ENCODE measurements around the gene EPS15.
"Not testable (repeated sequence)": the region's sequence is repeated elsewhere in the genome, so short reads cannot be mapped to it uniquely, and the experiment has no call there.

Gene EPS15

GRCh38 chr1:51325391-51325790 lies 193.7 kb downstream of the EPS15 start:
- Mint-ChIP-seq H3K27me3 (peaks cover 31% of the 10 kb centered on the region), H3K36me3 (ENCODE audit: insufficient read depth) (no peaks in the 10 kb centered on the region), H3K9me3 (no peaks in the 10 kb centered on the region), H3K27ac (ENCODE audit: low read depth) (no peak overlapping the region), H3K4me3 (no peak overlapping the region), H3K4me1 (no peaks in the 10 kb centered on the region)
- DNase-seq (ENCODE audit: low spot score in 2 of 2) (no peak), ATAC-seq (replicated peaks; ENCODE audit: extremely low read depth, poor library complexity, severe bottlenecking) (no peak)

GRCh38 chr1:51325011-51325385 lies 194.1 kb downstream of the EPS15 start:
- not testable (repeated sequence) for H3K4me3 Mint-ChIP-seq; ATAC-seq (replicated peaks; ENCODE audit: extremely low read depth, poor library complexity, severe bottlenecking); H3K27ac Mint-ChIP-seq (ENCODE audit: low read depth); H3K36me3 Mint-ChIP-seq (ENCODE audit: insufficient read depth); H3K9me3 Mint-ChIP-seq; H3K4me1 Mint-ChIP-seq; DNase-seq (ENCODE audit: low spot score in 2 of 2)
- H3K27me3 Mint-ChIP-seq, result peaks cover 30% of the 10 kb centered on the region

- no peak overlapping the region for H3K4me3 Mint-ChIP-seq
- no peak for DNase-seq (ENCODE audit: low spot score in 2 of 2)
- peaks cover 26% of the 10 kb centered on the region for H3K27me3 Mint-ChIP-seq
- no peaks in the 10 kb centered on the region for H3K9me3 Mint-ChIP-seq
- ATAC-seq (replicated peaks; ENCODE audit: extremely low read depth, poor library complexity, severe bottlenecking), result no peak
- H3K4me1 Mint-ChIP-seq, result no peaks in the 10 kb centered on the region
- no peaks in the 10 kb centered on the region for H3K36me3 Mint-ChIP-seq (ENCODE audit: insufficient read depth)
- H3K27ac Mint-ChIP-seq (ENCODE audit: low read depth), result no peak overlapping the region
Measured at GRCh38 chr1:51324251-51325010, 194.6 kb downstream of the EPS15 start.

- Mint-ChIP-seq H3K27me3 (peaks cover 20% of the 10 kb centered on the region), H3K36me3 (ENCODE audit: insufficient read depth) (no peaks in the 10 kb centered on the region), H3K27ac (ENCODE audit: low read depth) (no peak overlapping the region), H3K4me3 (no peak overlapping the region), H3K9me3 (no peaks in the 10 kb centered on the region), H3K4me1 (no peaks in the 10 kb centered on the region)
- DNase-seq (ENCODE audit: low spot score in 2 of 2) (no peak), ATAC-seq (replicated peaks; ENCODE audit: extremely low read depth, poor library complexity, severe bottlenecking) (no peak)
Measured at GRCh38 chr1:51323778-51324177, 195.3 kb downstream of the EPS15 start.

GRCh38 chr1:51322417-51323101 lies 196.5 kb downstream of the EPS15 start:
- no peak overlapping the region for H3K27ac Mint-ChIP-seq (ENCODE audit: low read depth)
- ATAC-seq (replicated peaks; ENCODE audit: extremely low read depth, poor library complexity, severe bottlenecking) (no peak), DNase-seq (ENCODE audit: low spot score in 2 of 2) (no peak)
- no peaks in the 10 kb centered on the region for H3K9me3 Mint-ChIP-seq
- no peaks in the 10 kb centered on the region for H3K4me1 Mint-ChIP-seq
- no peaks in the 10 kb centered on the region for H3K36me3 Mint-ChIP-seq (ENCODE audit: insufficient read depth)
- H3K27me3 Mint-ChIP-seq, result peaks cover 11% of the 10 kb centered on the region
- H3K4me3 Mint-ChIP-seq, result no peak overlapping the region

- Mint-ChIP-seq H3K9me3 (no peaks in the 10 kb centered on the region), H3K36me3 (ENCODE audit: insufficient read depth) (no peaks in the 10 kb centered on the region), H3K27ac (ENCODE audit: low read depth) (no peak overlapping the region), H3K27me3 (peaks cover 11% of the 10 kb centered on the region), H3K4me1 (no peaks in the 10 kb centered on the region), H3K4me3 (no peak overlapping the region)
- ATAC-seq (replicated peaks; ENCODE audit: extremely low read depth, poor library complexity, severe bottlenecking), result no peak
- DNase-seq (ENCODE audit: low spot score in 2 of 2), result no peak
Measured at GRCh38 chr1:51321924-51322280, 197.2 kb downstream of the EPS15 start.

GRCh38 chr1:51320967-51321923 lies 197.8 kb downstream of the EPS15 start:
- DNase-seq (ENCODE audit: low spot score in 2 of 2) (no peak), ATAC-seq (replicated peaks; ENCODE audit: extremely low read depth, poor library complexity, severe bottlenecking) (no peak)
- Mint-ChIP-seq H3K9me3 (no peaks in the 10 kb centered on the region), H3K36me3 (ENCODE audit: insufficient read depth) (no peaks in the 10 kb centered on the region), H3K4me3 (no peak overlapping the region), H3K4me1 (no peaks in the 10 kb centered on the region), H3K27ac (ENCODE audit: low read depth) (no peak overlapping the region), H3K27me3 (peaks cover 8% of the 10 kb centered on the region)

GRCh38 chr1:51317798-51318197 lies 201.3 kb downstream of the EPS15 start:
- Mint-ChIP-seq H3K4me3 (no peak overlapping the region), H3K9me3 (no peaks in the 10 kb centered on the region), H3K27me3 (no peaks in the 10 kb centered on the region), H3K4me1 (no peaks in the 10 kb centered on the region), H3K27ac (ENCODE audit: low read depth) (no peak overlapping the region), H3K36me3 (ENCODE audit: insufficient read depth) (no peaks in the 10 kb centered on the region)
- DNase-seq (ENCODE audit: low spot score in 2 of 2), result no peak
- no peak for ATAC-seq (replicated peaks; ENCODE audit: extremely low read depth, poor library complexity, severe bottlenecking)

GRCh38 chr1:51316846-51317120 lies 202.3 kb downstream of the EPS15 start:
- no peaks in the 10 kb centered on the region for H3K27me3 Mint-ChIP-seq
- no peak overlapping the region for H3K4me3 Mint-ChIP-seq
- no peak overlapping the region for H3K27ac Mint-ChIP-seq (ENCODE audit: low read depth)
- no peaks in the 10 kb centered on the region for H3K36me3 Mint-ChIP-seq (ENCODE audit: insufficient read depth)
- DNase-seq (ENCODE audit: low spot score in 2 of 2) (no peak), ATAC-seq (replicated peaks; ENCODE audit: extremely low read depth, poor library complexity, severe bottlenecking) (no peak)
- no peaks in the 10 kb centered on the region for H3K9me3 Mint-ChIP-seq
- H3K4me1 Mint-ChIP-seq, result no peaks in the 10 kb centered on the region

- H3K27me3 Mint-ChIP-seq, result no peaks in the 10 kb centered on the region
- no peaks in the 10 kb centered on the region for H3K9me3 Mint-ChIP-seq
- no peaks in the 10 kb centered on the region for H3K4me1 Mint-ChIP-seq
- no peaks in the 10 kb centered on the region for H3K36me3 Mint-ChIP-seq (ENCODE audit: insufficient read depth)
- ATAC-seq (replicated peaks; ENCODE audit: extremely low read depth, poor library complexity, severe bottlenecking) (no peak), DNase-seq (ENCODE audit: low spot score in 2 of 2) (no peak)
- H3K27ac Mint-ChIP-seq (ENCODE audit: low read depth), result no peak overlapping the region
- H3K4me3 Mint-ChIP-seq, result no peak overlapping the region
Measured at GRCh38 chr1:51316113-51316845, 202.8 kb downstream of the EPS15 start.

- Mint-ChIP-seq H3K9me3 (no peaks in the 10 kb centered on the region), H3K4me1 (peaks cover 6% of the 10 kb centered on the region)
- no peak for DNase-seq (ENCODE audit: low spot score in 2 of 2)
Measured at GRCh38 chr1:51314974-51315373, 204.1 kb downstream of the EPS15 start.

GRCh38 chr1:51313961-51314777 lies 204.9 kb downstream of the EPS15 start:
- Mint-ChIP-seq H3K27ac (ENCODE audit: low read depth) (no peak overlapping the region), H3K36me3 (ENCODE audit: insufficient read depth) (no peaks in the 10 kb centered on the region)
- ATAC-seq (replicated peaks; ENCODE audit: extremely low read depth, poor library complexity, severe bottlenecking), result no peak

More at GRCh38 chr1:51314974-51315373, 204.1 kb downstream of the EPS15 start:
- Mint-ChIP-seq H3K27me3 (no peaks in the 10 kb centered on the region), H3K4me3 (no peak overlapping the region), H3K36me3 (ENCODE audit: insufficient read depth) (no peaks in the 10 kb centered on the region), H3K27ac (ENCODE audit: low read depth) (no peak overlapping the region)
- ATAC-seq (replicated peaks; ENCODE audit: extremely low read depth, poor library complexity, severe bottlenecking), result no peak

More at GRCh38 chr1:51313961-51314777, 204.9 kb downstream of the EPS15 start:
- DNase-seq (ENCODE audit: low spot score in 2 of 2), result no peak
- Mint-ChIP-seq H3K4me1 (peaks cover 6% of the 10 kb centered on the region), H3K4me3 (no peak overlapping the region), H3K27me3 (no peaks in the 10 kb centered on the region), H3K9me3 (no peaks in the 10 kb centered on the region)
